HepG2 (cell line): ENCODE results near the gene TP53TG5. TPM values are rescaled to one million over a fixed set of nuclear protein-coding genes. Genes with fewer than 3 reads are reported as not detected.
A peak's percentile ranks its signal among the peaks of the same experiment; 100 is the strongest.

ENCODE experiments used
- ATF5 ChIP-seq: sonication (generic); formaldehyde crosslinking; IDR thresholded peaks from 2 replicates; pipeline ENCODE4 v1.4.0; 2020; ENCODE audit warnings: mild to moderate bottlenecking, low read depth, missing genetic modification reagents
- ATRX ChIP-seq: sonication (generic); formaldehyde crosslinking; IDR thresholded peaks from 2 replicates; pipeline ENCODE4 v1.4.0; 2020; ENCODE audit warnings: missing genetic modification reagents, borderline replicate concordance
- BRD4 ChIP-seq: sonication (generic); formaldehyde crosslinking; IDR thresholded peaks from 2 replicates; pipeline ENCODE4 v1.4.0; 2020; ENCODE audit warnings: missing genetic modification reagents
- EHMT2 ChIP-seq: fragments of 200-600 bp; sonication (generic); IDR thresholded peaks from 2 replicates; pipeline ENCODE4 v1.7.0; 2017; ENCODE audit warnings: antibody characterized with exemption, low read depth, low read length, borderline replicate concordance
- GPBP1L1 ChIP-seq: sonication (generic); formaldehyde crosslinking; IDR thresholded peaks from 2 replicates; pipeline ENCODE4 v1.5.0; 2020; ENCODE audit warnings: mild to moderate bottlenecking, missing genetic modification reagents
- GPN1 ChIP-seq: sonication (generic); formaldehyde crosslinking; IDR thresholded peaks from 2 replicates; pipeline ENCODE4 v1.5.1; 2020; ENCODE audit warnings: missing genetic modification reagents, borderline replicate concordance
- JARID2 ChIP-seq: sonication (generic); formaldehyde crosslinking; IDR thresholded peaks from 2 replicates; pipeline ENCODE4 v1.8.1; 2023; ENCODE audit warnings: missing genetic modification reagents, inconsistent platforms; ENCODE audit not compliant: insufficient replicate concordance
- KDM2A ChIP-seq: sonication (generic); formaldehyde crosslinking; IDR thresholded peaks from 2 replicates; pipeline ENCODE4 v1.4.0; 2020; ENCODE audit warnings: low read depth, missing genetic modification reagents, borderline replicate concordance
- LCORL ChIP-seq, 2 experiments: fragments of 450-650 bp in 1 of 2; sonication (generic) in 1 of 2; formaldehyde crosslinking in 1 of 2; IDR thresholded peaks; 2 replicates each; pipeline versions ENCODE4 v1.5.0 to v1.6.1; 2017 to 2020; ENCODE audit warnings: antibody characterized with exemption in 1 of 2, missing genetic modification reagents in 1 of 2
- PLRG1 ChIP-seq: fragments of 450-650 bp; conservative IDR thresholded peaks from 2 replicates; pipeline ENCODE4 v1.6.1; 2016
- SCMH1 ChIP-seq: sonication (generic); formaldehyde crosslinking; IDR thresholded peaks from 2 replicates; pipeline ENCODE4 v1.9.0; 2021; ENCODE audit warnings: missing genetic modification reagents, mild to moderate bottlenecking, borderline replicate concordance
- SRY ChIP-seq: sonication (generic); formaldehyde crosslinking; IDR thresholded peaks from 2 replicates; pipeline ENCODE4 v1.8.0; 2022; ENCODE audit warnings: mild to moderate bottlenecking, missing genetic modification reagents
- ZNF34 ChIP-seq: sonication (generic); formaldehyde crosslinking; IDR thresholded peaks from 2 replicates; pipeline ENCODE4 v1.4.0; 2020; ENCODE audit warnings: mild to moderate bottlenecking, missing genetic modification reagents, borderline replicate concordance
- ZNF382 ChIP-seq: sonication (generic); formaldehyde crosslinking; IDR thresholded peaks from 2 replicates; pipeline ENCODE4 v1.5.0; 2020; ENCODE audit warnings: missing genetic modification reagents, mild to moderate bottlenecking, borderline replicate concordance
- ZNF451 ChIP-seq: sonication (generic); formaldehyde crosslinking; IDR thresholded peaks from 2 replicates; pipeline ENCODE4 v1.5.0; 2020; ENCODE audit warnings: mild to moderate bottlenecking, missing genetic modification reagents
- ZNF773 ChIP-seq: sonication (generic); formaldehyde crosslinking; IDR thresholded peaks from 2 replicates; pipeline ENCODE4 v1.4.0; 2020; ENCODE audit warnings: missing genetic modification reagents, borderline replicate concordance
- ZZZ3 ChIP-seq: sonication (generic); formaldehyde crosslinking; IDR thresholded peaks from 2 replicates; pipeline ENCODE4 v1.4.0; 2020; ENCODE audit warnings: missing genetic modification reagents, mild to moderate bottlenecking, borderline replicate concordance
- polyA plus RNA-seq, 8 experiments: library from polyadenylated mRNA; depleted of rRNA in 3 of 8; stranded (reverse) in 7 of 8; unstranded in 1 of 8; fragments of >200 nt; fragmentation: Illumina TruSeq in 4 of 8; extraction: Trizol in 4 of 8; gene quantifications; 2 replicates each; pipeline versions ENCODE4 v1.2.1 to v1.2.3, GENCODE V29; 2011 to 2016; ENCODE audit warnings: low read depth in 4 of 8, missing spikeins in 1 of 8, mixed read lengths in 1 of 8; ENCODE audit not compliant: insufficient read depth in 1 of 8
- total RNA-seq, 5 experiments: library from RNA; depleted of rRNA; stranded (reverse); fragments of >200 nt; fragmentation: Illumina TruSeq; extraction: Trizol; gene quantifications; 2 replicates each; pipeline ENCODE4 v1.2.3, GENCODE V29; 2016; ENCODE audit warnings: low read depth in 1 of 5
- TF ChIP-seq, protein P1 (sequence below): sonication (generic); formaldehyde crosslinking; IDR thresholded peaks from 2 replicates; pipeline ENCODE4 v1.4.0; 2020; ENCODE audit warnings: missing genetic modification reagents, borderline replicate concordance
- TF ChIP-seq, protein P2 (sequence below): sonication (generic); formaldehyde crosslinking; IDR thresholded peaks from 2 replicates; pipeline ENCODE4 v1.8.1; 2023; ENCODE audit warnings: missing genetic modification reagents, inconsistent platforms, borderline replicate concordance
- TF ChIP-seq, protein P3 (sequence below): sonication (generic); formaldehyde crosslinking; IDR thresholded peaks from 2 replicates; pipeline ENCODE4 v1.4.0; 2020; ENCODE audit warnings: missing genetic modification reagents, borderline replicate concordance

The TP53TG5 gene
- total and polyA plus RNA-seq, 2 of the 13 experiments (the other 11 are each of a cell fraction or from before 2014, with no cell fraction given), result 0.11 TPM; not detected in 1

- no peak for TF ChIP-seq ZNF382 (CRISPR knock-in tag)
- TF ChIP-seq ZNF773 (CRISPR knock-in tag), result 0 out of 2 replicates have a peak, but pooled peaks have one; percentile 77
- TF ChIP-seq SRY (CRISPR knock-in tag), result peak; percentile 94
- no peak for TF ChIP-seq ATRX (CRISPR knock-in tag)
- TF ChIP-seq LCORL (IDR thresholded peaks at IDR 0.05), result no peak
- peak; percentile 76 for TF ChIP-seq LCORL (CRISPR knock-in tag; IDR thresholded peaks at IDR 0.05)
- TF ChIP-seq GPN1 (CRISPR knock-in tag), result peak; percentile 26
- no peak for TF ChIP-seq SCMH1 (CRISPR knock-in tag)
- TF ChIP-seq PLRG1, result no peak
- TF ChIP-seq, protein P1, sequence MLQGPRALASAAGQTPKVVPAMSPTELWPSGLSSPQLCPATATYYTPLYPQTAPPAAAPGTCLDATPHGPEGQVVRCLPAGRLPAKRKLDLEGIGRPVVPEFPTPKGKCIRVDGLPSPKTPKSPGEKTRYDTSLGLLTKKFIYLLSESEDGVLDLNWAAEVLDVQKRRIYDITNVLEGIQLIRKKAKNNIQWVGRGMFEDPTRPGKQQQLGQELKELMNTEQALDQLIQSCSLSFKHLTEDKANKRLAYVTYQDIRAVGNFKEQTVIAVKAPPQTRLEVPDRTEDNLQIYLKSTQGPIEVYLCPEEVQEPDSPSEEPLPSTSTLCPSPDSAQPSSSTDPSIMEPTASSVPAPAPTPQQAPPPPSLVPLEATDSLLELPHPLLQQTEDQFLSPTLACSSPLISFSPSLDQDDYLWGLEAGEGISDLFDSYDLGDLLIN, result peak; percentile 42; the same call in 1 of the 2 replicates
- TF ChIP-seq JARID2 (CRISPR knock-in tag), result peak; percentile 77
- TF ChIP-seq GPBP1L1 (CRISPR knock-in tag), result no peak
- peak; percentile 21 for TF ChIP-seq ZNF34 (CRISPR knock-in tag)
- TF ChIP-seq, protein P2, sequence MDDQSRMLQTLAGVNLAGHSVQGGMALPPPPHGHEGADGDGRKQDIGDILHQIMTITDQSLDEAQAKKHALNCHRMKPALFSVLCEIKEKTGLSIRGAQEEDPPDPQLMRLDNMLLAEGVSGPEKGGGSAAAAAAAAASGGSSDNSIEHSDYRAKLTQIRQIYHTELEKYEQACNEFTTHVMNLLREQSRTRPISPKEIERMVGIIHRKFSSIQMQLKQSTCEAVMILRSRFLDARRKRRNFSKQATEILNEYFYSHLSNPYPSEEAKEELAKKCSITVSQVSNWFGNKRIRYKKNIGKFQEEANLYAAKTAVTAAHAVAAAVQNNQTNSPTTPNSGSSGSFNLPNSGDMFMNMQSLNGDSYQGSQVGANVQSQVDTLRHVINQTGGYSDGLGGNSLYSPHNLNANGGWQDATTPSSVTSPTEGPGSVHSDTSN (CRISPR knock-in tag), result 0 out of 2 replicates have a peak, but pooled peaks have one; percentile 34
- peak; percentile 94 for TF ChIP-seq BRD4 (CRISPR knock-in tag)
- TF ChIP-seq ATF5 (CRISPR knock-in tag), result no peak; the same call in 1 of the 2 replicates
- peak; percentile 95; the same call in 1 of the 2 replicates for TF ChIP-seq EHMT2
- TF ChIP-seq ZNF451 (CRISPR knock-in tag), result 0 out of 2 replicates have a peak, but pooled peaks have one; percentile 56
- peak; percentile 18; the same call in 1 of the 2 replicates for TF ChIP-seq ZZZ3 (CRISPR knock-in tag)
- TF ChIP-seq, protein P3, sequence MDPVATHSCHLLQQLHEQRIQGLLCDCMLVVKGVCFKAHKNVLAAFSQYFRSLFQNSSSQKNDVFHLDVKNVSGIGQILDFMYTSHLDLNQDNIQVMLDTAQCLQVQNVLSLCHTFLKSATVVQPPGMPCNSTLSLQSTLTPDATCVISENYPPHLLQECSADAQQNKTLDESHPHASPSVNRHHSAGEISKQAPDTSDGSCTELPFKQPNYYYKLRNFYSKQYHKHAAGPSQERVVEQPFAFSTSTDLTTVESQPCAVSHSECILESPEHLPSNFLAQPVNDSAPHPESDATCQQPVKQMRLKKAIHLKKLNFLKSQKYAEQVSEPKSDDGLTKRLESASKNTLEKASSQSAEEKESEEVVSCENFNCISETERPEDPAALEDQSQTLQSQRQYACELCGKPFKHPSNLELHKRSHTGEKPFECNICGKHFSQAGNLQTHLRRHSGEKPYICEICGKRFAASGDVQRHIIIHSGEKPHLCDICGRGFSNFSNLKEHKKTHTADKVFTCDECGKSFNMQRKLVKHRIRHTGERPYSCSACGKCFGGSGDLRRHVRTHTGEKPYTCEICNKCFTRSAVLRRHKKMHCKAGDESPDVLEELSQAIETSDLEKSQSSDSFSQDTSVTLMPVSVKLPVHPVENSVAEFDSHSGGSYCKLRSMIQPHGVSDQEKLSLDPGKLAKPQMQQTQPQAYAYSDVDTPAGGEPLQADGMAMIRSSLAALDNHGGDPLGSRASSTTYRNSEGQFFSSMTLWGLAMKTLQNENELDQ, result peak; percentile 44; the same call in 1 of the 2 replicates
- peak; percentile 93 for TF ChIP-seq KDM2A (CRISPR knock-in tag)
Measured at GRCh38 chr20:45415822-45416637, 37.9 kb upstream of the TP53TG5 start, which contains the start of gene PIGT (continued).
